HG03469 (cell line): ENCODE data around the gene TRABD2B.

Source experiments
- ATAC-seq: cut with Tn5 transposase; IDR thresholded peaks from one replicate; pipeline ENCODE4 v1.9.1; 2021; ENCODE audit warnings: mild to moderate bottlenecking, moderate library complexity, moderate number of reproducible peaks; ENCODE audit not compliant: unreplicated experiment

TRABD2B gene

GRCh38 chr1:47997289-47998200 is at the start of gene TRABD2B:
TSS of gene TRABD2B (minus strand) at chr1:47997385.
- ATAC-seq, result no peak

GRCh38 chr1:48044311-48044710 is 47.1 kb upstream of the TRABD2B start:
- ATAC-seq, result no peak

DNA sequence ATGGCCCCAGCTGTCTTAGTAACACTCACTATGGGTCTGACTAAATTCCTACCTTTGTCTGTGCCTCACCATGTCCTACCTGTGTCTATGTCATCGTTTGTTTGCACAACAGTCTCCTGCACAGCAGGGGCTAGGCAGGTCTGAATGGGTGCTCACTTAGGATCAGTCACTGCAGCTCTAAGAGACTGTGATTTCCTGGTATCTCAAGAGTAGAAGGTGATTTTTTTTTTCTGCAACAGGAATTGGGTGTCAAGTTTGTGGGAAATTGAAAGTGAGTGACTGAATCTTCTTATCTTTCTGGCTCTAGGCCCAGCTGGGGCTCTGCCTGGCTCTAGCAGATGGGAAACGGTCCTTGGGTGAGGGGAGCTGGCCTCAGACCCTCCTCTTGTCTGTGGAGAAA is 46.4 kb upstream of the TRABD2B start:
- ATAC-seq, result no peak

DNA sequence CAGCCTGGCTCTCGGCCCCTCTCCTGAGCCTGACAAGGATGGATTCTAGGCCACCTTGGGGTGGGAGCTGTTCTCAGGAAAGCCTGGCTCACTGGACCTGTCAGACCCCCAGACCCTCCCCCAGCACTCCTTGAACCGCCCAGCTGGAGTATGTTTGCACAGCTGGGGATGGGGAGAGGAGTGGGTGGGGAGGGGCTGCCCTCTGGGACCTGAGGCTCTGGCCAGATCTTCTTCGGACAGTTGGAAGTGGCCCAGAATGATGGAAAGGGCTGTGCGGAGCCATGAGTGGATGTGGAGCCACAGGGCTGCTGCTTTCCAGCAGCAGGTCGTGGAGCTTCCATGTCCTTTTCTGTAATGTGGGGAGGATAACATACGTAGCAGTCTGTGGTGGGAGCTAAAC is 43.0 kb upstream of the TRABD2B start:
- ATAC-seq, result no peak

GRCh38 chr1:48039088-48040054 is 42.2 kb upstream of the TRABD2B start:
- peak; percentile 59 for ATAC-seq

DNA sequence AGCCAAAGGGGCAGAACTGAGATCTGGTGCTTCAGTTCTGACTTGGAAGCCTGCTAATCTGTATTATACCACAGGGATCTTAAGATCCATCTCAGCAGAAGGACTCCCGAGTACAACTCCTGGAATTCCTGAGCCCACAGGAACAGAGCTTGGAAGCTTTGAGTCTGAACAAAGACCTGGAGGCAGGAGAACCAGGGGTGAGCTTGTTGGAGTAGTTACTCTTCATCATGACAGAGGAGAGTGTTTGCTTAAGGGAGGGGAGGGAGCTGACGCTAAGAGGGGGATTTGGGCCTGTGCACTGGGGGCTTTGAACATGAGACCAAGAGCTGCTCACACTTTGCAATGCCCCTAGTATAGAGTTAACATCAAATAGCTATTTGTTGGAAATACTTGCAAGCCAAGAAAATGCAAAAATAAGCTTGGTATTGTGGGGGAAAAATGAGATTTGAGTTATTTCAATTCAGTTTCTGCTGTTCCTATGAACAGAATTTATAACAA is 41.1 kb upstream of the TRABD2B start:
- no peak for ATAC-seq

DNA sequence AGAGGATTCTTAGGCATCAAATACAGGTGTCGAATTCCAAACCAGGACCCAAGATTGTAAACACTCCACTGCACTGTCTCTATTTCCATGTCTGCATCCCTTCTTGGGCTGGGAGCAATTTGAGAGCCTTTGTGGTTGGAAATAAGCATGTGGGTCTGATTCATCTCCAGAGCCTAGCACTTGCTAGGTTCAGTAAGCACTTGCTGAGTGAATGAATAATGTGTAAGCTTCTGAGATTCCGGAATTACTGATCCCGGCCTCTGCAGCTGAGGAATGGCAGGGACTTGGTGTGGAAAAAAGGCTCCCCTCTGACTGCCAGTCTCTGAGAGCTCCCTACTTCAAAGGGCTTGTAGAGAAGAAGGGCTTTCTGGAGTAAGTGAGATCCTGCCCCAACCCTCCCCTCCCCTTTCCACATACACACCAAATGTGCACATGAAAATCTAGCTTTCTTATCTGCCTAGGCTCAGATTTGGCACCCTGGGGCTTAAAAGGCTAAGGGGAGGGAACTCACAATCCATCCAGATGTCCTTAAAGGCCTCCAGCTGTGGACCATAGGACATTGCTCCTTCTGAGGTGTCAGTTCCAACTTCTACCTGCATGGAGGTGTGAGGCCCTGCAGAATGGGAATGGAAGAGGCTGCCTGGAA is 39.6 kb upstream of the TRABD2B start:
- no peak for ATAC-seq

GRCh38 chr1:48035371-48036141 is 38.4 kb upstream of the TRABD2B start:
- no peak for ATAC-seq

GRCh38 chr1:48033495-48034045 is 36.4 kb upstream of the TRABD2B start:
- no peak for ATAC-seq

- no peak for ATAC-seq
Measured at GRCh38 chr1:48031676-48032075, 34.5 kb upstream of the TRABD2B start.

- no peak for ATAC-seq
Measured at GRCh38 chr1:48030696-48031365, 33.6 kb upstream of the TRABD2B start.

GRCh38 chr1:48030211-48030610 is 33.0 kb upstream of the TRABD2B start:
- ATAC-seq, result no peak

DNA sequence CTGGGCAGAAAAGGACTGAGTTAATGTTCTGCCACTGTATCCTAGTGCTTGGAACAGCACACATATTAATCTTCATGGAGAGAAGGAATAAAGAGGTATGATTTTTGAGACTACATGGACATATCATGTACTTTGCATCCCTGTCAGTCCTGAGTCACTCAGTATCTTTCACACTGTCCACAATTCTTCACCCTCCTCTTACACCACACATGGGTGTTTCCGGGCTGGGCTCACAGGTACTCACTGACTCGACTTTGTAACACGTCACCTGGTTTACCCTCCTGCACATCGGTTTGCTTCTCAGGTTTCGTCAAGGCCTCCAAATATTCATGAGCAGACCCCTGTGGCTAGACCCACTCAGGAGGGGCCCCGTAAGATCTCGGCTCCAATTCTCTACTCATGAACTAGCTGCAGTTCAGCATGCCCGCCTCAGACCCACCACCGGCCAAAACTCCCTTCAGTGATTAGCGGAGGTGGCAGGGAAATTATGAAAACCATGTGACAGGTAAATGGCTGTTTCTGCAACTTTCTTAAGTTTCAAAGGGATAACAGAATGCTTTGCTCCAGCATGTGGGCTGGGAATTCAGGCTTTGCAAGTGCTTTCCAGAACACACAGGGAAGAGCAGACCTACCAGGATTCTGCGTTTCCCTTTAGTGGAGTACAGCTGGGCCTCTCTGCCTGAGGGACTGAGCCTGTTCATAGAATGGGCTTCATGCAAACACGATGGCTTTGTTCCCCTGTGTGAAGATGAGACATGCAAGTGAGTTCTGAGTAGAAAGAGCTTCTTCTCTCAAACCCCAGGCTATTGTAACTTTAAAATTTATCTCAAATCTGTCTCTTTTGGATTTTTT is 31.3 kb upstream of the TRABD2B start:
- ATAC-seq, result no peak

- no peak for ATAC-seq
Measured at GRCh38 chr1:48027533-48027835, 30.3 kb upstream of the TRABD2B start.

GRCh38 chr1:48026701-48027532 is 29.7 kb upstream of the TRABD2B start:
- ATAC-seq, result no peak

- no peak for ATAC-seq
Measured at GRCh38 chr1:48026275-48026674, 29.1 kb upstream of the TRABD2B start.

DNA sequence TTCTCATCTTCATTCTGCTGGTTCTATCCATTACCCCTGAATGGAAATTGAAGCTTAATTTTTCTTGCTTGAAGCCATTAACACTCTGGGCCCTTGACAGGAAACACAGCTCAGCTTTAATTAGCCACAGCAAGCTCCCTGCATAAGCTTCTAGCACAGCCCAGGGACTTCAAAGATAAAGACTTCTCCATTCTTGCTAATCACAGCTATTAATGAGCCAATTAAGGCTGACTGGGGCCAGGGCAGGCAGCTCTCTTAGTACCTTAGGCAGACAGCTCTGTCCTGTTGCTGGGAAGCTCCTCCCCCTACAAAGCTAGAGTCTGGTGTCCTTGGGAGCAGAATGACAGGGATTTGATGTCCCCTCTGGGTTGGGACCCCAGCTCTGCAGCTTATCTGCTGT is 27.9 kb upstream of the TRABD2B start:
- ATAC-seq, result no peak

- no peak for ATAC-seq
Measured at GRCh38 chr1:48023488-48023887, 26.3 kb upstream of the TRABD2B start.
